PFSK-1 (cell line): ENCODE measurements around the gene HIRA.

Experiments used
- FOXP2 ChIP-seq: optimal IDR thresholded peaks from 2 replicates; pipeline ENCODE3; 2011; ENCODE audit warnings: borderline replicate concordance, control low read depth, inconsistent platforms; ENCODE audit not compliant: insufficient read depth; ENCODE audit errors: extremely low read length, extremely low read depth
- POLR2AphosphoS5 ChIP-seq: IDR thresholded peaks from 2 replicates; pipeline ENCODE4 v1.6.1; 2012; ENCODE audit warnings: low read depth, mild to moderate bottlenecking, control low read depth, low read length, moderate library complexity
- REST ChIP-seq, 2 experiments: IDR thresholded peaks; 2 replicates each; pipeline versions ENCODE4 v1.6.1 to v1.8.0; 2011 to 2012; ENCODE audit warnings: low read depth in 2 of 2, low read length in 2 of 2, control low read depth in 1 of 2, inconsistent platforms in 1 of 2, mild to moderate bottlenecking in 1 of 2, moderate library complexity in 1 of 2; ENCODE audit not compliant: insufficient read depth in 1 of 2
- SIN3A ChIP-seq: IDR thresholded peaks from 2 replicates; pipeline ENCODE4 v1.6.1; 2012; ENCODE audit warnings: mild to moderate bottlenecking, low read length, moderate library complexity, borderline replicate concordance; ENCODE audit not compliant: insufficient read depth
- TAF1 ChIP-seq: IDR thresholded peaks from 2 replicates; pipeline ENCODE4 v1.6.1; 2012; ENCODE audit warnings: low read length, control low read depth, borderline replicate concordance; ENCODE audit not compliant: insufficient read depth

DNA sequence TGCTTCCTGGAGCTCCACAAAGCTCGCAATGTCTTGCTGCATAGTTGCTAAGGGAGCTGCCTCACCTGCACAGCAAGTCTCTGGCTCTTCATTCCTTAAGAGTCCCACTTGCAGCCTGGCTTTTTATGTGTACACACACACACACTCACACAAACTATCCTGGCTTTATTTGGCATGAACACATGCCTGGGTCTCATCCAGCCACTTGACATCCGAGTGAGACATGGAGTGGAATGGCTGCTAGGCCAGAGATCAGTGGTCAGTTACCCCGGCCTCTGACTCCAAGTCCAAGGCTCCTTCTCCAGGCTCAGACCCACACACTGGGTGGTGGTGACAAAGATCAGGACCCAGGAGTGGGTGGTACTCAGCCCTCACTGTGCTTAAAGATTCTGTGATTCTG, 102.1 kb downstream of the HIRA start:
- TF ChIP-seq POLR2AphosphoS5 (no peak), REST (IDR thresholded peaks at IDR 0.05; ENCODE audit: insufficient read depth in 1 of 2, low read depth in 2 of 2, low read length in 2 of 2) (no peak), TAF1 (no peak), SIN3A (no peak), FOXP2 (no peak)
